ENCODE measurements around the gene RCBTB2. TPM values are rescaled to one million over a fixed set of nuclear protein-coding genes. Genes with fewer than 3 reads are reported as not detected.

RCBTB2 gene
- total RNA-seq, 1 donor from 2014 or later = 20.1 TPM

DNA sequence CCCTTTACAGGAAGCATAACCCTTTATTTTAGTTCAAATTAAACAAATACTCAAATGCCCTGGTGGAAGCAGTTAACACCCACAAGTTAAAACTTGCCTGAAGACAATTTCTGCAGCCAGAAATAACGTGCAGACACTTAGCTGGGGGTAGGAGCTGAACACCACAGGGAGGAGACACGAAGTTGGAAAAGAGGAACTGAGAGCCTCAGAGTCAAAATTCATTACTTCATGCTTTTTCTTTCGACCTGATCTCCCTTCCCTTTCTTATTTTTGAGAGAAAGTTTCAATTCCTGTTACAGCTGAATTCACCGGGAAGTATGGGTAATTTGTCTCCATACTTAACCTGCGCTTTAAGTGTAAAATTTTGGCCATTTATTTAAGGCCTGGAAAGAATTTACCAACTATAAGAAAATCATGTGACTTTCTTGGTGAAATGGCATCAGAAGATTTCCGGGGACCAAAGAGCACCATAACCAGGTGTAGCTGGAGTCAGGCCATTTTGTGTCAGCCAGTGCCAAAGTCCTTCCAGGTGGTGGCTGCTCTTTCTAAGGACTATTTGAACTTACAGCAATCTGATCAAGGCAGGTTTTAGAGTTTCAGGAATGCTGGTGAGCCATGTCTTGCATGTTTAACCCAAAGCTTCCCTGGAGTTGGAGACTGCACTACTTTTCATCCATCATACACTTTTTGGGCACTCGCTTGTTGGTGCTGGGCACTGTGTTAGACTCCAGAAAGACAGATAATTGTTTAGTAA, 46.5 kb upstream of the RCBTB2 start:
- DNase-seq (no peak), ATAC-seq (peak; percentile 76 to 77)
- TF ChIP-seq, protein P1, sequence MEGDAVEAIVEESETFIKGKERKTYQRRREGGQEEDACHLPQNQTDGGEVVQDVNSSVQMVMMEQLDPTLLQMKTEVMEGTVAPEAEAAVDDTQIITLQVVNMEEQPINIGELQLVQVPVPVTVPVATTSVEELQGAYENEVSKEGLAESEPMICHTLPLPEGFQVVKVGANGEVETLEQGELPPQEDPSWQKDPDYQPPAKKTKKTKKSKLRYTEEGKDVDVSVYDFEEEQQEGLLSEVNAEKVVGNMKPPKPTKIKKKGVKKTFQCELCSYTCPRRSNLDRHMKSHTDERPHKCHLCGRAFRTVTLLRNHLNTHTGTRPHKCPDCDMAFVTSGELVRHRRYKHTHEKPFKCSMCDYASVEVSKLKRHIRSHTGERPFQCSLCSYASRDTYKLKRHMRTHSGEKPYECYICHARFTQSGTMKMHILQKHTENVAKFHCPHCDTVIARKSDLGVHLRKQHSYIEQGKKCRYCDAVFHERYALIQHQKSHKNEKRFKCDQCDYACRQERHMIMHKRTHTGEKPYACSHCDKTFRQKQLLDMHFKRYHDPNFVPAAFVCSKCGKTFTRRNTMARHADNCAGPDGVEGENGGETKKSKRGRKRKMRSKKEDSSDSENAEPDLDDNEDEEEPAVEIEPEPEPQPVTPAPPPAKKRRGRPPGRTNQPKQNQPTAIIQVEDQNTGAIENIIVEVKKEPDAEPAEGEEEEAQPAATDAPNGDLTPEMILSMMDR (IDR thresholded peaks at IDR 0.05) = no peak
- Histone ChIP-seq H3K36me3 (no peaks in the 10 kb centered on the region), H3K4me1 (peaks cover 20% of the 10 kb centered on the region), H3K9me3 (no peaks in the 10 kb centered on the region), H3K27ac (peak overlapping the region; percentile 66), H3K27me3 (ENCODE audit: low read depth) (no peaks in the 10 kb centered on the region), H3K4me3 (no peak overlapping the region)
- intact Hi-C loops (cut with DNase I) = no loop called here

DNA sequence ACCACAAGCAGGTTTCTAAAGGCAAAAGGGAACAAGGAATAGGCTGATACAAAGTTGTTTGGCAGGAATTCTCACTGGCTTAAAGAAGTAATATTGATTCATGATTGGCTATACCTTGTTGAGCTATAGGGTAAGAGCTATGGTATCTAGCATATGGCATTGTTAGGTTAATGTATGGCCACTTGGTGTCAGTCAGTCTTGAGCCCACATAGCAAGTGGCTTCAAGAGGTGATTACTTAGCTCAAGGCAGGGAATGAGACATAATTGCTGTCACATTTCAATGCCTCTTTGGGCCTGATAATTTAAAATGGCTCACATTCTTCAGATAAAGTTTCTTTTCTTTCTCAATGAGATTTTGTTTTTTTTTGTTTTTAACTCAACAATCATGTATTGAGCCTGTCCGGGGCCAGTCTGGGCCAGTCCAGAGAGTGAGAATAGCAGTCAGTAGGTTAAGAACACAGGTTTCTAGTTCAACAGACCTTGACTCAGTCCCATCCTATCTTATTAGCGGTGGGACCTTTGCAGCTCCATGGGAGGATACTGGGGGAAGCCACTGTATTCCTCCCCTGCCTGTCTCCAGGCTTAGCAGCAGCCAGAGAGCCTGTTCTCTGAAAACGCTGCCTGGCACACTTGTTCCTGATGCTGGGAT, 45.8 kb upstream of the RCBTB2 start:
- Histone ChIP-seq H3K9me3 (no peaks in the 10 kb centered on the region), H3K27me3 (ENCODE audit: low read depth) (no peaks in the 10 kb centered on the region), H3K4me3 (no peak overlapping the region), H3K36me3 (no peaks in the 10 kb centered on the region), H3K27ac (peak overlapping the region; percentile 66), H3K4me1 (peaks cover 21% of the 10 kb centered on the region)
- DNase-seq (no peak), ATAC-seq (peak in 1 of 2 donors; percentile 4)
- TF ChIP-seq, protein P1 (IDR thresholded peaks at IDR 0.05) = no peak
- intact Hi-C loops (cut with DNase I) = no loop called here

DNA sequence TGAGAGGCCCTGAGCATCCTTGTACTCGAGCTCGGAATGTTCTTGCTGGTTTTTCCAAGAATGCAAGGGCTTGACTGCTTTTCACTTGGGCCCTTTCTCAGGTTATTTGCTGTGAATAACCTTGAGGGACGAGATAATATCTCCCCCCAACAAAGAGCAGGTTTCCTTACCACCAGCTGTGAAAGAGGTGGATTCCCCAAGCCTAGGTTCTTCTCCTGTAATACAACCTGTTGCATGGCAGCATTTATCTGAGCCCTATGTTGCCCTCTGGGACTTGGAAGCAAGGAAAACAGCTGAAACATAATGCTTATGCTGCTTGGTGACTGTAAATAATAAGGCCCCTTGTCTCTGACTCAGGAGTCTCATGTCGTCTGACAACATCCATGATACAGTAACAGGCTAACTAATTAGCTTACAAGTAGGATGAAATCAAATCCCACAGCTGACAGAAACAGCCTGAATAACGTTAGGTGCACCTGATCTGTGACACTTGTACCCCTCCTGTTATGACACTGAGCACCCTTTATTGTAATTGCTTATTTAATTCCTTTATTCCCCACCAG, 43.6 kb upstream of the RCBTB2 start:
- H3K27me3 ChIP-seq (ENCODE audit: low read depth) = no peaks in the 10 kb centered on the region
- intact Hi-C loops (cut with DNase I) = no loop called here
- no peak overlapping the region for H3K4me3 ChIP-seq
- no peak for ATAC-seq
- DNase-seq = no peak
- H3K27ac ChIP-seq = no peak overlapping the region
- peaks cover 39% of the 10 kb centered on the region for H3K4me1 ChIP-seq
- TF ChIP-seq, protein P1 (IDR thresholded peaks at IDR 0.05) = no peak
- no peaks in the 10 kb centered on the region for H3K36me3 ChIP-seq
- H3K9me3 ChIP-seq = no peaks in the 10 kb centered on the region

DNA sequence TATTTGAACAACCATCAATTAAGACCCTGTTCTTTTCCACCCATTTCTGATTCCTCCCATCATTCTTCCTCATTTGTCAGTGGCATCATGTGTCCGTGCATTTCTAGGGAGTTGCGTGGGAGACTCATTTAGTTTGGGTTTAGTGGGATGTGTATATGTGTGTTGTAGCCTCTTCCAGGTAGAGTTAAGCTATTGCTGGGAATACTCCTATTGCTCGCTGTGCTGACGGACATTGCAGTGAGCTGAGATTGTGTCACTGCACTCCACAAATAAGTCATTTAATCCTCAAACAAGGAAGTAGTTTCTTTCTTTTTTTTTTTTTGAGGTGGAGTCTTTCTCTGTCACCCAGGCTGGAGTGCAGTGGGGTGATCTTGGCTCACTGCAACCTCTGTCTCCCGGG, 42.2 kb upstream of the RCBTB2 start:
- DNase-seq = no peak
- peak in 1 of 2 donors; percentile 10 for ATAC-seq
- TF ChIP-seq, protein P1 (IDR thresholded peaks at IDR 0.05) = no peak
- H3K4me3 ChIP-seq = no peak overlapping the region
- peak overlapping the region; percentile 4 for H3K27ac ChIP-seq
- H3K36me3 ChIP-seq = no peaks in the 10 kb centered on the region
- H3K4me1 ChIP-seq = peaks cover 54% of the 10 kb centered on the region
- no peaks in the 10 kb centered on the region for H3K27me3 ChIP-seq (ENCODE audit: low read depth)
- intact Hi-C loops (cut with DNase I) = no loop called here
- no peaks in the 10 kb centered on the region for H3K9me3 ChIP-seq

DNA sequence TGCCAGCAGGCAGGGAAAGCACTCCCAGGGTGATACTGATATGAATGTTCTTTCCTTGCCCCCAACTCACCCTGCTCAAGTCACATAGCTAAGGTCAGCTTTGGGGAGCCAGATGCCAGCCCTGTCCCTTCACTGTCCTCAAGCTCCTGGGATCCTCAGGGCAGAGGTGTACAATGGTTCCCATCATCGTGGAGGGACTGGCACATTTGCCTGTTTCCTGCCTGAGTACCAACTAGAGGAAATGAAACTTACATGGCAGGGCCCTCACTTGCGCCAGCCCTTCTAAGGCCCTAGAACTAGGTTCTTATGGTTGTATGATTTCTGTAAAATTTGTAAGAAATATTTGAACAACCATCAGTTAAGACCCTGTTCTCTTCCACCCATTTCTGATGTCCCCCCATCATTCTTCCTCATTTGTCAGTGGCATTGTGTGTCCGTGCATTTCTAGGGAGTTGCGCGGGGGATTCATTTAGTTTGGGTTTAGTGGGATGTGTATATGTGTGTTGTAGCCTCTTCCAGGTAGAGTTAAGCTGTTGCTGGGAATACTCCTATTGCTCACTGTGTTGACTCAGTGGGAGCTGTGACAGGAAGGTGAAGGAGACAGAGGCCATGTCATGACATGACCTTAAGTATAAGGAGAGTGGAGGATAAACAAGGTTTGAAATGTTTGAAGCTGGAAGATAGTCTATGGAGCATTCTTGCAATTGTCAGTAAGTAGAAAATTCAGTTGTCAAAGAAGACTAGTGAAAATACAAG, 41.3 kb upstream of the RCBTB2 start:
- DNase-seq = no peak
- TF ChIP-seq, protein P1 (IDR thresholded peaks at IDR 0.05) = no peak
- Histone ChIP-seq H3K4me3 (no peak overlapping the region), H3K9me3 (no peaks in the 10 kb centered on the region), H3K27ac (no peak overlapping the region), H3K36me3 (no peaks in the 10 kb centered on the region), H3K4me1 (peaks cover 55% of the 10 kb centered on the region), H3K27me3 (ENCODE audit: low read depth) (no peaks in the 10 kb centered on the region)
- ATAC-seq = peak in 1 of 2 donors; percentile 54
- intact Hi-C loops (cut with DNase I) = no loop called here

Data from lower lobe of right lung (tissue), 2 donors.